ENCODE data around the gene POLA1.
A peak's percentile ranks its signal among the peaks of the same experiment; 100 is the strongest.

The POLA1 gene

GRCh38 chrX:24692305-24692704 is 1.4 kb upstream of the POLA1 start:
- DNase-seq (ENCODE audit: low spot score) (no peak), ATAC-seq (ENCODE audit: low read depth) (no peak)
- no peaks in the 10 kb centered on the region for H3K4me1 ChIP-seq (ENCODE audit: insufficient read depth, poor library complexity, severe bottlenecking)
- H3K27me3 ChIP-seq (ENCODE audit: insufficient read depth, poor library complexity, severe bottlenecking), result no peaks in the 10 kb centered on the region
- H3K9me3 ChIP-seq (ENCODE audit: severe bottlenecking), result no peaks in the 10 kb centered on the region
- H3K4me3 ChIP-seq (ENCODE audit: severe bottlenecking), result no peak overlapping the region
- H3K27ac ChIP-seq (ENCODE audit: poor library complexity, severe bottlenecking), result no peak overlapping the region
- H3K36me3 ChIP-seq (ENCODE audit: low read depth), result no peaks in the 10 kb centered on the region
- no peak for TF ChIP-seq CTCF (IDR thresholded peaks at IDR 0.05; ENCODE audit: poor library complexity, severe bottlenecking)

- no peaks in the 10 kb centered on the region for H3K27me3 ChIP-seq (ENCODE audit: insufficient read depth, poor library complexity, severe bottlenecking)
- peak overlapping the region; percentile 82 for H3K4me3 ChIP-seq (ENCODE audit: severe bottlenecking)
- no peaks in the 10 kb centered on the region for H3K9me3 ChIP-seq (ENCODE audit: severe bottlenecking)
- no peak for ATAC-seq (ENCODE audit: low read depth)
- DNase-seq (ENCODE audit: low spot score), result no peak
- H3K27ac ChIP-seq (ENCODE audit: poor library complexity, severe bottlenecking), result no peak overlapping the region
- no peaks in the 10 kb centered on the region for H3K4me1 ChIP-seq (ENCODE audit: insufficient read depth, poor library complexity, severe bottlenecking)
- H3K36me3 ChIP-seq (ENCODE audit: low read depth), result peaks cover 2% of the 10 kb centered on the region
- no peak for TF ChIP-seq CTCF (IDR thresholded peaks at IDR 0.05; ENCODE audit: poor library complexity, severe bottlenecking)
These were observed 1.1 kb downstream of the POLA1 start for GRCh38 chrX:24694825-24695224.

- H3K4me1 ChIP-seq (ENCODE audit: insufficient read depth, poor library complexity, severe bottlenecking), result no peaks in the 10 kb centered on the region
- no peaks in the 10 kb centered on the region for H3K9me3 ChIP-seq (ENCODE audit: severe bottlenecking)
- DNase-seq (ENCODE audit: low spot score) (no peak), ATAC-seq (ENCODE audit: low read depth) (no peak)
- H3K27ac ChIP-seq (ENCODE audit: poor library complexity, severe bottlenecking), result no peak overlapping the region
- TF ChIP-seq CTCF (IDR thresholded peaks at IDR 0.05; ENCODE audit: poor library complexity, severe bottlenecking), result no peak
- peaks cover 11% of the 10 kb centered on the region for H3K36me3 ChIP-seq (ENCODE audit: low read depth)
- H3K4me3 ChIP-seq (ENCODE audit: severe bottlenecking), result no peak overlapping the region
- no peaks in the 10 kb centered on the region for H3K27me3 ChIP-seq (ENCODE audit: insufficient read depth, poor library complexity, severe bottlenecking)
These were observed 2.6 kb downstream of the POLA1 start for GRCh38 chrX:24696294-24696693.

- Histone ChIP-seq H3K36me3 (ENCODE audit: low read depth) (peaks cover 41% of the 10 kb centered on the region), H3K27me3 (ENCODE audit: insufficient read depth, poor library complexity, severe bottlenecking) (no peaks in the 10 kb centered on the region), H3K4me1 (ENCODE audit: insufficient read depth, poor library complexity, severe bottlenecking) (no peaks in the 10 kb centered on the region), H3K9me3 (ENCODE audit: severe bottlenecking) (no peaks in the 10 kb centered on the region), H3K27ac (ENCODE audit: poor library complexity, severe bottlenecking) (no peak overlapping the region), H3K4me3 (ENCODE audit: severe bottlenecking) (no peak overlapping the region)
- ATAC-seq (ENCODE audit: low read depth) (no peak), DNase-seq (ENCODE audit: low spot score) (no peak)
- no peak for TF ChIP-seq CTCF (IDR thresholded peaks at IDR 0.05; ENCODE audit: poor library complexity, severe bottlenecking)
These were observed 8.9 kb downstream of the POLA1 start for GRCh38 chrX:24702362-24703184.

GRCh38 chrX:24703185-24703494 is 9.4 kb downstream of the POLA1 start:
- ATAC-seq (ENCODE audit: low read depth) (no peak), DNase-seq (ENCODE audit: low spot score) (no peak)
- no peaks in the 10 kb centered on the region for H3K9me3 ChIP-seq (ENCODE audit: severe bottlenecking)
- no peak overlapping the region for H3K4me3 ChIP-seq (ENCODE audit: severe bottlenecking)
- H3K27ac ChIP-seq (ENCODE audit: poor library complexity, severe bottlenecking), result no peak overlapping the region
- TF ChIP-seq CTCF (IDR thresholded peaks at IDR 0.05; ENCODE audit: poor library complexity, severe bottlenecking), result no peak
- no peaks in the 10 kb centered on the region for H3K27me3 ChIP-seq (ENCODE audit: insufficient read depth, poor library complexity, severe bottlenecking)
- peaks cover 41% of the 10 kb centered on the region for H3K36me3 ChIP-seq (ENCODE audit: low read depth)
- H3K4me1 ChIP-seq (ENCODE audit: insufficient read depth, poor library complexity, severe bottlenecking), result no peaks in the 10 kb centered on the region
